H1 (cell line): Measurements from ENCODE around the gene GFOD1. TPM values are rescaled to one million over a fixed set of nuclear protein-coding genes. Genes with fewer than 3 reads are reported as not detected.

Experiments
- CTCF ChIA-PET: fragments of 300-600 bp; sonication (Branson Sonifier 250); formaldehyde crosslinking; loops from one replicate; lab custom pipeline; 2021; ENCODE audit not compliant: partially characterized antibody; lab: Charles Lee
- POLR2A ChIA-PET: fragments of 300-600 bp; sonication (Branson Sonifier 250); formaldehyde crosslinking; loops from one replicate; lab custom pipeline; 2021; ENCODE audit warnings: inconsistent platforms; ENCODE audit not compliant: partially characterized antibody; lab: Charles Lee
- DNase-seq, 2 experiments: peaks; one replicate each; pipeline versions ENCODE4 v3.0.0 to v3.0.0-alpha.2; 2010 to 2022; ENCODE audit warnings: low spot score in 2 of 2, low read depth in 1 of 2, mixed read lengths in 1 of 2
- FAIRE-seq: peaks from 2 replicates; lab custom pipeline; 2011; peaks lifted over from hg19 to GRCh38; lab: Jason Lieb, UNC
- H2AFZ ChIP-seq: 2 replicates; pipeline ENCODE4 v1.8.1; 2012; ENCODE audit warnings: low read length, inconsistent platforms
- H2AK5ac ChIP-seq: 2 replicates; pipeline ENCODE4 v1.6.1; 2013; ENCODE audit warnings: low read depth, low read length
- H2BK120ac ChIP-seq: replicated peaks from 2 replicates; pipeline ENCODE3; 2013; ENCODE audit warnings: low read depth, low read length, inconsistent platforms
- H2BK12ac ChIP-seq: 2 replicates; pipeline ENCODE4 v1.6.1; 2013; ENCODE audit warnings: low read depth, low read length
- H2BK15ac ChIP-seq: 2 replicates; pipeline ENCODE4 v1.6.1; 2013; ENCODE audit warnings: low read length
- H2BK20ac ChIP-seq: 2 replicates; pipeline ENCODE4 v1.6.1; 2013; ENCODE audit warnings: low read length
- H2BK5ac ChIP-seq: 2 replicates; pipeline ENCODE4 v1.6.1; 2013; ENCODE audit warnings: low read depth, low read length
- H3K14ac ChIP-seq: 2 replicates; pipeline ENCODE4 v1.6.1; 2013; ENCODE audit warnings: inconsistent platforms; ENCODE audit not compliant: insufficient read length
- H3K18ac ChIP-seq: 2 replicates; pipeline ENCODE4 v1.6.1; 2013; ENCODE audit warnings: low read length; ENCODE audit errors: extremely low read depth
- H3K23ac ChIP-seq: 2 replicates; pipeline ENCODE4 v1.6.1; 2013; ENCODE audit warnings: inconsistent platforms; ENCODE audit not compliant: insufficient read length
- H3K23me2 ChIP-seq: 2 replicates; pipeline ENCODE4 v1.6.1; 2013; ENCODE audit warnings: low read depth, low read length
- H3K27ac ChIP-seq: 2 replicates; pipeline ENCODE4 v1.6.1; 2011; ENCODE audit warnings: low read depth, low read length, inconsistent platforms
- H3K27me3 ChIP-seq, 4 experiments: replicated peaks in 1 of 4; 1 replicate in 1 of 4; 2 replicates in 3 of 4; pipeline versions ENCODE4 v1.6.1 to v1.8.1; 2011 to 2013; ENCODE audit warnings: low read length in 3 of 4, mild to moderate bottlenecking in 3 of 4, inconsistent platforms in 2 of 4, mixed read lengths in 2 of 4, moderate library complexity in 1 of 4; ENCODE audit not compliant: control insufficient read depth in 3 of 4, insufficient read depth in 3 of 4; ENCODE audit errors: extremely low read depth in 1 of 4
- H3K36me3 ChIP-seq, 4 experiments: 2 replicates each; pipeline versions ENCODE4 v1.6.1 to v1.8.1; 2011 to 2013; ENCODE audit warnings: mild to moderate bottlenecking in 4 of 4, low read length in 3 of 4, moderate library complexity in 2 of 4, control low read depth in 1 of 4, inconsistent platforms in 1 of 4; ENCODE audit not compliant: insufficient read depth in 4 of 4, control insufficient read depth in 2 of 4
- H3K4ac ChIP-seq: replicated peaks from 2 replicates; pipeline ENCODE3; 2013; ENCODE audit warnings: low read length, low read depth, mixed read lengths, inconsistent platforms; ENCODE audit not compliant: insufficient read length
- H3K4me1 ChIP-seq, 4 experiments: replicated peaks in 1 of 4; 1 replicate in 1 of 4; 2 replicates in 3 of 4; pipeline versions ENCODE4 v1.6.1 to v1.8.1; 2011 to 2013; ENCODE audit warnings: low read length in 3 of 4, inconsistent platforms in 2 of 4, mixed read lengths in 1 of 4; ENCODE audit not compliant: insufficient read depth in 4 of 4, control insufficient read depth in 3 of 4
- H3K4me2 ChIP-seq, 2 experiments: 2 replicates each; pipeline versions ENCODE4 v1.6.1 to v1.8.1; 2011 to 2013; ENCODE audit warnings: low read depth in 2 of 2, low read length in 2 of 2, control low read depth in 1 of 2, inconsistent platforms in 1 of 2, mild to moderate bottlenecking in 1 of 2; ENCODE audit not compliant: insufficient read depth in 1 of 2
- H3K4me3 ChIP-seq, 4 experiments: fragments of 200-600, 300-600 bp in 1 of 4; sonication (generic), shearing (Covaris generic), sonication (Bioruptor Twin) in 1 of 4; 2 replicates each; pipeline versions ENCODE4 v1.5.1 to v1.8.1; 2011 to 2016; ENCODE audit warnings: low read length in 4 of 4, low read depth in 3 of 4, control low read depth in 2 of 4, inconsistent platforms in 2 of 4, mild to moderate bottlenecking in 2 of 4, mixed read lengths in 1 of 4, moderate library complexity in 1 of 4; ENCODE audit not compliant: insufficient read depth in 2 of 4; ENCODE audit errors: extremely low read depth in 1 of 4
- H3K56ac ChIP-seq: replicated peaks from 2 replicates; pipeline ENCODE3; 2013; ENCODE audit warnings: low read depth, mild to moderate bottlenecking, mixed read lengths, low read length, inconsistent platforms; ENCODE audit not compliant: insufficient read length
- H3K79me1 ChIP-seq: 2 replicates; pipeline ENCODE4 v1.6.1; 2013; ENCODE audit warnings: low read depth, low read length, control low read depth
- H3K79me2 ChIP-seq, 2 experiments: 2 replicates each; pipeline versions ENCODE4 v1.6.1 to v1.8.1; 2012 to 2013; ENCODE audit warnings: low read length in 2 of 2, mild to moderate bottlenecking in 2 of 2, inconsistent platforms in 1 of 2; ENCODE audit not compliant: insufficient read depth in 2 of 2, control insufficient read depth in 1 of 2
- H3K9ac ChIP-seq, 4 experiments: replicated peaks in 1 of 4; 1 replicate in 1 of 4; 2 replicates in 3 of 4; pipeline versions ENCODE4 v1.6.1 to v1.8.1; 2011 to 2013; ENCODE audit warnings: low read depth in 3 of 4, low read length in 3 of 4, control low read depth in 2 of 4, mild to moderate bottlenecking in 2 of 4, moderate library complexity in 2 of 4, inconsistent platforms in 1 of 4; ENCODE audit errors: extremely low read depth in 1 of 4
- H3K9me3 ChIP-seq, 2 experiments: 2 replicates each; pipeline versions ENCODE4 v1.6.1 to v1.8.1; 2012 to 2013; ENCODE audit warnings: mild to moderate bottlenecking in 2 of 2, moderate library complexity in 2 of 2, control low read depth in 1 of 2, inconsistent platforms in 1 of 2, low read depth in 1 of 2, low read length in 1 of 2, mixed read lengths in 1 of 2; ENCODE audit not compliant: insufficient read depth in 2 of 2
- H4K20me1 ChIP-seq, 2 experiments: replicated peaks in 1 of 2; 2 replicates each; pipeline versions ENCODE3 to v1.8.1; 2011 to 2013; ENCODE audit warnings: inconsistent platforms in 2 of 2, low read length in 2 of 2, mild to moderate bottlenecking in 1 of 2; ENCODE audit not compliant: insufficient read depth in 2 of 2, control insufficient read depth in 1 of 2
- H4K5ac ChIP-seq: 2 replicates; pipeline ENCODE4 v1.6.1; 2013; ENCODE audit warnings: low read length, low read depth, mixed read lengths, inconsistent platforms; ENCODE audit not compliant: insufficient read length
- H4K8ac ChIP-seq: 2 replicates; pipeline ENCODE4 v1.8.0; 2013; ENCODE audit warnings: mild to moderate bottlenecking, moderate library complexity, low read length, inconsistent platforms; ENCODE audit not compliant: insufficient read depth; ENCODE audit errors: extremely low read depth
- H4K91ac ChIP-seq: replicated peaks from 2 replicates; pipeline ENCODE3; 2013; ENCODE audit warnings: low read length, mixed read lengths, inconsistent platforms; ENCODE audit not compliant: insufficient read length
- BCL11A ChIP-seq, 2 experiments: IDR thresholded peaks; one replicate each; pipeline ENCODE4 v1.6.1; 2011; ENCODE audit warnings: low read depth in 2 of 2, low read length in 2 of 2, mild to moderate bottlenecking in 2 of 2
- CREB1 ChIP-seq: IDR thresholded peaks from 2 replicates; pipeline ENCODE4 v1.6.1; 2012; ENCODE audit warnings: inconsistent platforms
- EGR1 ChIP-seq: IDR thresholded peaks from 2 replicates; pipeline ENCODE4 v1.6.1; 2011; ENCODE audit warnings: low read depth, low read length, borderline replicate concordance
- EZH2 ChIP-seq: fragments of 200-600 bp; sonication (generic); IDR thresholded peaks from 2 replicates; pipeline ENCODE4 v1.7.1; 2012; ENCODE audit warnings: low read depth, mild to moderate bottlenecking, moderate library complexity, low read length, inconsistent platforms; ENCODE audit not compliant: severe bottlenecking
- MAFK ChIP-seq: IDR thresholded peaks from 2 replicates; pipeline ENCODE4 v1.6.1; 2012; ENCODE audit warnings: low read depth, mild to moderate bottlenecking, improper control_type of control experiment, low read length
- SP4 ChIP-seq: IDR thresholded peaks from 2 replicates; pipeline ENCODE4 v1.6.1; 2012; ENCODE audit warnings: low read length, inconsistent platforms
- SUZ12 ChIP-seq: fragments of 200-600 bp; sonication (generic); IDR thresholded peaks from 2 replicates; pipeline ENCODE4 v1.6.1; 2012; ENCODE audit warnings: mild to moderate bottlenecking, inconsistent platforms, low read length, moderate library complexity, mixed read lengths
- WGBS, 2 experiments: shearing (Covaris generic) in 1 of 2; methylation state at CpG; one replicate each; pipeline versions ENCODE4 v1.1.6 to v1.1.7; 2013 to 2015; ENCODE audit warnings: low lambda C conversion rate in 2 of 2, mixed read lengths in 2 of 2, inconsistent platforms in 1 of 2, low coverage in 1 of 2, missing lambda C conversion rate in 1 of 2; ENCODE audit not compliant: insufficient replicate concordance in 2 of 2, insufficient coverage in 1 of 2, insufficient read length in 1 of 2; ENCODE audit errors: extremely low coverage in 1 of 2, missing lambda C conversion rate in 1 of 2; 5-methylcytosine and 5-hydroxymethylcytosine counted together
- polyA plus RNA-seq, 7 experiments: library from polyadenylated mRNA; depleted of rRNA in 3 of 7; stranded (reverse) in 5 of 7; unstranded in 2 of 7; fragments of >200 nt in 5 of 7; fragments of 200-250 nt in 2 of 7; gene quantifications; 1 replicate in 5 of 7; 2 replicates in 1 of 7; 4 replicates in 1 of 7; pipeline versions ENCODE4 v1.2.1 to v1.2.3, GENCODE V29; 2011 to 2013; ENCODE audit warnings: missing spikeins in 2 of 7, mixed read lengths in 2 of 7
- total RNA-seq: library from RNA; stranded (reverse); fragmentation: NEBNext Ultra II Directional; extraction: Animal tissue kit (Norgen Biotek cat#: 25700); gene quantifications from 2 replicates; pipeline ENCODE4 v1.2.1, GENCODE V29; 2021

Gene GFOD1
- total and polyA plus RNA-seq, 2 of the 8 experiments (the other 6 are each of a cell fraction or from before 2014, with no cell fraction given), result 2.5 to 8.8 TPM

GRCh38 chr6:13373919-13374318, 113.5 kb downstream of the GFOD1 start:
- Histone ChIP-seq H2AK5ac (no peak overlapping the region), H3K4me3 (no peak overlapping the region), H3K9ac (no peak overlapping the region), H3K4ac (no peak overlapping the region), H2BK120ac (no peak overlapping the region), H3K36me3 (no peaks in the 10 kb centered on the region), H3K23me2 (no peaks in the 10 kb centered on the region; the same call in 1 of the 2 replicates), H3K4me2 (no peak overlapping the region), H3K9me3 (no peaks in the 10 kb centered on the region), H4K91ac (no peak overlapping the region), H3K4me1 (peaks cover 0 to 3% (median 0%) of the 10 kb centered on the region in 4 experiments; a peak in 1 of 7 replicates), H4K20me1 (no peaks in the 10 kb centered on the region), H2BK20ac (no peak overlapping the region), H2AFZ (no peak overlapping the region), H4K5ac (no peak overlapping the region), H3K23ac (no peak overlapping the region), H4K8ac (no peak overlapping the region), H3K18ac (no peak overlapping the region), H3K79me1 (no peaks in the 10 kb centered on the region), H3K56ac (no peak overlapping the region), H3K79me2 (no peaks in the 10 kb centered on the region), H3K27ac (no peak overlapping the region), H2BK15ac (no peak overlapping the region), H3K14ac (no peak overlapping the region), H3K27me3 (no peaks in the 10 kb centered on the region), H2BK12ac (no peak overlapping the region), H2BK5ac (no peak overlapping the region)
- TF ChIP-seq MAFK, result no peak
- TF ChIP-seq SP4, result no peak
- TF ChIP-seq CREB1, result no peak
- no peak for TF ChIP-seq SUZ12
- no peak for TF ChIP-seq EGR1
- TF ChIP-seq BCL11A (IDR thresholded peaks at IDR 0.05; ENCODE audit: low read depth in 2 of 2, low read length in 2 of 2), result no peak
- no peak for TF ChIP-seq EZH2
- FAIRE-seq (no peak), DNase-seq (no peak)
- ChIA-PET CTCF (interaction anchor here (1.5 kb wide), 1 partner anchor 11 kb away, joined by 3 read pairs; no protein-coding TSS in a partner anchor), POLR2A (no interaction called here)
- WGBS, 2 experiments, result 100% methylated on average over 1 of the region's 1 CpG; no CpG with 5 or more reads in 1 of the 2 experiments
